ENCODE measurements around the gene PUS1. TPM values are rescaled to one million over a fixed set of nuclear protein-coding genes. Genes with fewer than 3 reads are reported as not detected.

Gene PUS1
- total and polyA plus RNA-seq, 2 of the 8 experiments (the other 6 are each of a cell fraction or from before 2014, with no cell fraction given): 48.1 to 81.2 TPM

GRCh38 chr12:131919051-131919347, 10.1 kb upstream of the PUS1 start:
- no peak for DNase-seq (ENCODE audit: low read depth in 1 of 2, low spot score in 2 of 2)

More at GRCh38 chr12:131919051-131919347, 10.1 kb upstream of the PUS1 start:
- Histone ChIP-seq H3K18ac (ENCODE audit: extremely low read depth, low read length) (no peak overlapping the region), H3K14ac (ENCODE audit: insufficient read length) (no peak overlapping the region), H3K27ac (ENCODE audit: low read depth, low read length) (no peak overlapping the region), H3K36me3 (ENCODE audit: control insufficient read depth in 2 of 4, insufficient read depth in 4 of 4, low read length in 3 of 4) (peaks cover 9 to 47% (median 27%) of the 10 kb centered on the region in 4 experiments), H2AK5ac (ENCODE audit: low read depth, low read length) (no peak overlapping the region), H2BK15ac (ENCODE audit: low read length) (no peak overlapping the region), H3K9ac (replicated peaks in 1 of 4; ENCODE audit: extremely low read depth in 1 of 4, low read depth in 3 of 4, low read length in 3 of 4) (no peak overlapping the region), H3K79me2 (ENCODE audit: control insufficient read depth in 1 of 2, insufficient read depth in 2 of 2, low read length in 2 of 2) (no peaks in the 10 kb centered on the region), H4K5ac (ENCODE audit: insufficient read length, low read depth, low read length) (no peak overlapping the region), H3K4ac (replicated peaks; ENCODE audit: insufficient read length, low read depth, low read length) (no peak overlapping the region), H2BK5ac (ENCODE audit: low read depth, low read length) (no peak overlapping the region), H3K27me3 (replicated peaks in 1 of 4; ENCODE audit: control insufficient read depth in 3 of 4, extremely low read depth in 1 of 4, insufficient read depth in 3 of 4, low read length in 3 of 4) (no peaks in the 10 kb centered on the region), H3K4me1 (replicated peaks in 1 of 4; ENCODE audit: control insufficient read depth in 3 of 4, insufficient read depth in 4 of 4, low read length in 3 of 4) (no peaks in the 10 kb centered on the region), H2AFZ (ENCODE audit: low read length) (no peak overlapping the region), H4K8ac (ENCODE audit: extremely low read depth, insufficient read depth, low read length) (no peak overlapping the region), H2BK12ac (ENCODE audit: low read depth, low read length) (no peak overlapping the region), H4K91ac (replicated peaks; ENCODE audit: insufficient read length, low read length) (no peak overlapping the region), H3K4me2 (ENCODE audit: insufficient read depth in 1 of 2, low read depth in 2 of 2, low read length in 2 of 2) (no peak overlapping the region), H3K56ac (replicated peaks; ENCODE audit: insufficient read length, low read depth, low read length) (no peak overlapping the region), H3K79me1 (ENCODE audit: low read depth, low read length) (no peaks in the 10 kb centered on the region), H2BK20ac (ENCODE audit: low read length) (no peak overlapping the region), H3K9me3 (ENCODE audit: insufficient read depth in 2 of 2, low read depth in 1 of 2, low read length in 1 of 2) (no peaks in the 10 kb centered on the region), H3K23me2 (ENCODE audit: low read depth, low read length) (peaks cover 4% of the 10 kb centered on the region; the same call in 1 of the 2 replicates), H3K4me3 (ENCODE audit: extremely low read depth in 1 of 4, insufficient read depth in 2 of 4, low read depth in 3 of 4, low read length in 4 of 4) (no peak overlapping the region), H2BK120ac (replicated peaks; ENCODE audit: low read depth, low read length) (no peak overlapping the region), H4K20me1 (replicated peaks in 1 of 2; ENCODE audit: control insufficient read depth in 1 of 2, insufficient read depth in 2 of 2, low read length in 2 of 2) (peaks cover 0 to 11% of the 10 kb centered on the region in 2 experiments), H3K23ac (ENCODE audit: insufficient read length) (no peak overlapping the region)
- ChIA-PET CTCF (ENCODE audit: partially characterized antibody) (interaction anchor here (0.6 to 1.1 kb wide), 2 partner anchors 93 to 184 kb away, joined by 3 to 4 read pairs; no protein-coding TSS in a partner anchor), POLR2A (ENCODE audit: partially characterized antibody) (interaction anchor here (1.8 to 4.8 kb wide), 3 partner anchors 9 to 65 kb away, joined by 4 to 33 read pairs (median 27); partner anchors contain the start of gene PUS1)
- WGBS, 2 experiments (ENCODE audit: extremely low coverage in 1 of 2, insufficient coverage in 1 of 2, insufficient read length in 1 of 2, insufficient replicate concordance in 2 of 2, low coverage in 1 of 2, low lambda C conversion rate in 2 of 2, missing lambda C conversion rate in 1 of 2): 86% methylated on average over 7 of the region's 19 CpGs; no CpG with 5 or more reads in 1 of the 2 experiments
- no peak for TF ChIP-seq CBX8 (IDR thresholded peaks at IDR 0.05; ENCODE audit: borderline replicate concordance, low read depth, low read length)
- TF ChIP-seq KDM1A (IDR thresholded peaks at IDR 0.05; ENCODE audit: borderline replicate concordance, low read length): no peak
- FAIRE-seq: no peak
